NCI-H2227 treated with DMSO at 0.1 percent for 48 hours (cell line): ENCODE results near the gene MBOAT1.
"Not testable (repeated sequence)": the region's sequence is repeated elsewhere in the genome, so short reads cannot be mapped to it uniquely, and the experiment has no call there.

Experiments
- DNase-seq: peaks from one replicate; lab custom pipeline; 2025; lab: John Stamatoyannopoulos, UW

The MBOAT1 gene

GRCh38 chr6:20202699-20203302, 9.5 kb downstream of the MBOAT1 start:
- DNase-seq, result no peak

- DNase-seq, result no peak
These were observed 10.0 kb downstream of the MBOAT1 start for GRCh38 chr6:20202324-20202658.

GRCh38 chr6:20200761-20201630, 11.3 kb downstream of the MBOAT1 start:
- no peak for DNase-seq

GRCh38 chr6:20198775-20199174, 13.5 kb downstream of the MBOAT1 start:
- no peak for DNase-seq

- no peak for DNase-seq
These were observed 14.0 kb downstream of the MBOAT1 start for GRCh38 chr6:20198156-20198774.

- DNase-seq, result no peak
These were observed 15.0 kb downstream of the MBOAT1 start for GRCh38 chr6:20197251-20197650.

GRCh38 chr6:20192625-20193024, 19.6 kb downstream of the MBOAT1 start:
- no peak for DNase-seq

- DNase-seq, result no peak
These were observed 20.3 kb downstream of the MBOAT1 start for GRCh38 chr6:20191992-20192391.

- DNase-seq, result no peak
These were observed 23.6 kb downstream of the MBOAT1 start for GRCh38 chr6:20188630-20189075.

GRCh38 chr6:20186981-20187380, 25.3 kb downstream of the MBOAT1 start:
- no peak for DNase-seq

GRCh38 chr6:20183706-20184105, 28.6 kb downstream of the MBOAT1 start:
- no peak for DNase-seq

- no peak for DNase-seq
These were observed 29.2 kb downstream of the MBOAT1 start for GRCh38 chr6:20182926-20183521.

GRCh38 chr6:20182069-20182468, 30.2 kb downstream of the MBOAT1 start:
- DNase-seq, result no peak

GRCh38 chr6:20180935-20181334, 31.3 kb downstream of the MBOAT1 start:
- DNase-seq, result no peak

GRCh38 chr6:20179287-20180045, 32.8 kb downstream of the MBOAT1 start:
- DNase-seq, result not testable (repeated sequence)

GRCh38 chr6:20178327-20178726, 33.9 kb downstream of the MBOAT1 start:
- no peak for DNase-seq

GRCh38 chr6:20175810-20176410, 36.4 kb downstream of the MBOAT1 start:
- DNase-seq, result no peak

- no peak for DNase-seq
These were observed 38.2 kb downstream of the MBOAT1 start for GRCh38 chr6:20173833-20174792.

- DNase-seq, result no peak
These were observed 39.3 kb downstream of the MBOAT1 start for GRCh38 chr6:20172842-20173456.
